RWPE2 (cell line): ENCODE data around the gene OR2A5.
"Not testable (repeated sequence)": the region's sequence is repeated elsewhere in the genome, so short reads cannot be mapped to it uniquely, and the experiment has no call there.

Source experiments
- ATAC-seq: fragments of 200-7000 bp; cut with Tn5 transposase; 3 replicates; pipeline ENCODE4 v1.9.1; 2021; ENCODE audit warnings: low read depth
- DNase-seq: peaks from one replicate; pipeline ENCODE4 v3.0.0-alpha.2; 2020; ENCODE audit warnings: low spot score
- H3K27ac ChIP-seq: fragments of 450-650 bp; 2 replicates; pipeline ENCODE4 v1.5.1; 2017; ENCODE audit warnings: mild to moderate bottlenecking; ENCODE audit not compliant: poor library complexity, severe bottlenecking
- H3K27me3 ChIP-seq: fragments of 250-450 bp; sonication (Bioruptor Pico); 2 replicates; pipeline ENCODE4 v1.5.1; 2021; ENCODE audit warnings: mild to moderate bottlenecking, moderate library complexity; ENCODE audit not compliant: insufficient read depth, poor library complexity, severe bottlenecking
- H3K36me3 ChIP-seq: fragments of 250-450 bp; sonication (Bioruptor Pico); 2 replicates; pipeline ENCODE4 v1.5.1; 2020; ENCODE audit warnings: low read depth, mild to moderate bottlenecking, moderate library complexity
- H3K4me1 ChIP-seq: fragments of 250-450 bp; sonication (Bioruptor Pico); 2 replicates; pipeline ENCODE4 v1.5.1; 2021; ENCODE audit warnings: mild to moderate bottlenecking, moderate library complexity; ENCODE audit not compliant: insufficient read depth, poor library complexity, severe bottlenecking
- H3K4me3 ChIP-seq: fragments of 250-450 bp; sonication (Bioruptor Pico); 2 replicates; pipeline ENCODE4 v1.5.1; 2021; ENCODE audit warnings: mild to moderate bottlenecking, moderate library complexity; ENCODE audit not compliant: severe bottlenecking
- H3K9me3 ChIP-seq: fragments of 250-450 bp; sonication (Bioruptor Pico); 2 replicates; pipeline ENCODE4 v1.5.1; 2021; ENCODE audit warnings: mild to moderate bottlenecking, moderate library complexity; ENCODE audit not compliant: severe bottlenecking
- CTCF ChIP-seq: fragments of 450-650 bp; IDR thresholded peaks from one replicate; pipeline ENCODE4 v1.5.1; 2017; ENCODE audit warnings: mild to moderate bottlenecking, moderate library complexity; ENCODE audit not compliant: poor library complexity, severe bottlenecking

OR2A5 gene

GRCh38 chr7:144049491-144049890 lies 743 bp downstream of the OR2A5 start:
- H3K27ac ChIP-seq = no peak overlapping the region
- H3K4me1 ChIP-seq = no peaks in the 10 kb centered on the region
- no peak overlapping the region for H3K4me3 ChIP-seq
- no peak for DNase-seq
- ATAC-seq = no peak
- no peaks in the 10 kb centered on the region for H3K36me3 ChIP-seq
- no peaks in the 10 kb centered on the region for H3K9me3 ChIP-seq
- no peak for TF ChIP-seq CTCF
- peaks cover 4% of the 10 kb centered on the region for H3K27me3 ChIP-seq

- Histone ChIP-seq H3K9me3 (no peaks in the 10 kb centered on the region), H3K4me3 (no peak overlapping the region), H3K4me1 (no peaks in the 10 kb centered on the region), H3K27ac (no peak overlapping the region), H3K36me3 (no peaks in the 10 kb centered on the region), H3K27me3 (peaks cover 4% of the 10 kb centered on the region)
- DNase-seq (no peak), ATAC-seq (no peak)
- TF ChIP-seq CTCF = no peak
These were observed 1.3 kb downstream of the OR2A5 start for GRCh38 chr7:144050093-144050492.

- not testable (repeated sequence) for H3K4me1 ChIP-seq, H3K36me3 ChIP-seq, H3K27ac ChIP-seq, H3K27me3 ChIP-seq, H3K4me3 ChIP-seq, DNase-seq, H3K9me3 ChIP-seq, ATAC-seq
These were observed 2.1 kb downstream of the OR2A5 start for GRCh38 chr7:144050884-144051283.

GRCh38 chr7:144057954-144058353 lies 9.2 kb downstream of the OR2A5 start:
- Histone ChIP-seq H3K4me1 (no peaks in the 10 kb centered on the region), H3K36me3 (no peaks in the 10 kb centered on the region), H3K9me3 (no peaks in the 10 kb centered on the region), H3K27me3 (no peaks in the 10 kb centered on the region), H3K4me3 (no peak overlapping the region), H3K27ac (no peak overlapping the region)
- DNase-seq (no peak), ATAC-seq (peak; percentile 77; the same call in 2 of the 3 replicates)
- no peak for TF ChIP-seq CTCF

GRCh38 chr7:144063710-144064109 lies 15.0 kb downstream of the OR2A5 start:
- Histone ChIP-seq H3K27ac (no peak overlapping the region), H3K4me3 (no peak overlapping the region), H3K9me3 (no peaks in the 10 kb centered on the region), H3K27me3 (no peaks in the 10 kb centered on the region), H3K4me1 (no peaks in the 10 kb centered on the region), H3K36me3 (no peaks in the 10 kb centered on the region)
- TF ChIP-seq CTCF = peak; percentile 12
- no peak for DNase-seq
- ATAC-seq = no peak
